Midbrain (tissue), 1 donor: ENCODE results near the gene C9orf43.
"Not testable (repeated sequence)": the region's sequence is repeated elsewhere in the genome, so short reads cannot be mapped to it uniquely, and the experiment has no call there.

ENCODE experiments used
- DNase-seq: peaks from one replicate; lab custom pipeline; 2025; lab: John Stamatoyannopoulos, UW

The C9orf43 gene

GRCh38 chr9:113410207-113410864 is at the start of gene C9orf43, which contains the start of gene POLE3:
TSS of gene C9orf43 (plus strand) at chr9:113410747. CDS start at chr9:113413494, 2,747 bp downstream.
TSS of gene POLE3 (minus strand) at chr9:113410675. CDS start at chr9:113410293, 382 bp downstream.
- DNase-seq = peak; percentile 97

- DNase-seq = no peak
These were observed 49.1 kb upstream of the C9orf43 start for GRCh38 chr9:113361304-113362018.

- no peak for DNase-seq
These were observed 47.2 kb upstream of the C9orf43 start for GRCh38 chr9:113363336-113363735.

GRCh38 chr9:113364951-113365350 is 45.6 kb upstream of the C9orf43 start:
- no peak for DNase-seq

- not testable (repeated sequence) for DNase-seq
These were observed 44.9 kb upstream of the C9orf43 start for GRCh38 chr9:113365652-113366051.

- DNase-seq = no peak
These were observed 42.1 kb upstream of the C9orf43 start for GRCh38 chr9:113368348-113368981.

- DNase-seq = no peak
These were observed 41.3 kb upstream of the C9orf43 start for GRCh38 chr9:113368982-113369854.

- DNase-seq = no peak
These were observed 40.7 kb upstream of the C9orf43 start for GRCh38 chr9:113369855-113370140.

- DNase-seq = no peak
These were observed 39.7 kb upstream of the C9orf43 start for GRCh38 chr9:113370806-113371325.

GRCh38 chr9:113372059-113372458 is 38.5 kb upstream of the C9orf43 start:
- DNase-seq = no peak

GRCh38 chr9:113373256-113373655 is 37.3 kb upstream of the C9orf43 start:
- no peak for DNase-seq

GRCh38 chr9:113373676-113374392 is 36.7 kb upstream of the C9orf43 start:
- DNase-seq = no peak

GRCh38 chr9:113375057-113376023 is 35.2 kb upstream of the C9orf43 start:
- no peak for DNase-seq

- peak; percentile 71 for DNase-seq
These were observed 33.6 kb upstream of the C9orf43 start, which contains the start of gene HDHD3 for GRCh38 chr9:113376634-113377567. TSS of gene HDHD3 (minus strand) at chr9:113376986. CDS start at chr9:113374354, 2,632 bp downstream.

GRCh38 chr9:113379094-113379828 is 31.3 kb upstream of the C9orf43 start:
- DNase-seq = not testable (repeated sequence)

- DNase-seq = not testable (repeated sequence)
These were observed 30.7 kb upstream of the C9orf43 start for GRCh38 chr9:113379829-113380210.

- DNase-seq = no peak
These were observed 29.6 kb upstream of the C9orf43 start for GRCh38 chr9:113380869-113381378.

GRCh38 chr9:113381441-113381840 is 29.1 kb upstream of the C9orf43 start:
- DNase-seq = not testable (repeated sequence)
